DOHH2 (cell line): ENCODE results near the gene WNK1.

Experiments
- EZH2phosphoT487 ChIP-seq: fragments of 200-600 bp; sonication (generic); IDR thresholded peaks from 2 replicates; pipeline ENCODE4 v1.6.1; 2017; ENCODE audit warnings: borderline replicate concordance, mild to moderate bottlenecking, antibody characterized with exemption, low read length, moderate library complexity, mixed read lengths
- TF ChIP-seq, protein P1 (sequence below): fragments of 200-600 bp; sonication (generic); IDR thresholded peaks from one replicate; pipeline ENCODE4 v1.5.1; 2014; ENCODE audit warnings: antibody characterized with exemption, mild to moderate bottlenecking, low read depth, low read length; ENCODE audit not compliant: poor library complexity, severe bottlenecking

- TF ChIP-seq, protein P1, sequence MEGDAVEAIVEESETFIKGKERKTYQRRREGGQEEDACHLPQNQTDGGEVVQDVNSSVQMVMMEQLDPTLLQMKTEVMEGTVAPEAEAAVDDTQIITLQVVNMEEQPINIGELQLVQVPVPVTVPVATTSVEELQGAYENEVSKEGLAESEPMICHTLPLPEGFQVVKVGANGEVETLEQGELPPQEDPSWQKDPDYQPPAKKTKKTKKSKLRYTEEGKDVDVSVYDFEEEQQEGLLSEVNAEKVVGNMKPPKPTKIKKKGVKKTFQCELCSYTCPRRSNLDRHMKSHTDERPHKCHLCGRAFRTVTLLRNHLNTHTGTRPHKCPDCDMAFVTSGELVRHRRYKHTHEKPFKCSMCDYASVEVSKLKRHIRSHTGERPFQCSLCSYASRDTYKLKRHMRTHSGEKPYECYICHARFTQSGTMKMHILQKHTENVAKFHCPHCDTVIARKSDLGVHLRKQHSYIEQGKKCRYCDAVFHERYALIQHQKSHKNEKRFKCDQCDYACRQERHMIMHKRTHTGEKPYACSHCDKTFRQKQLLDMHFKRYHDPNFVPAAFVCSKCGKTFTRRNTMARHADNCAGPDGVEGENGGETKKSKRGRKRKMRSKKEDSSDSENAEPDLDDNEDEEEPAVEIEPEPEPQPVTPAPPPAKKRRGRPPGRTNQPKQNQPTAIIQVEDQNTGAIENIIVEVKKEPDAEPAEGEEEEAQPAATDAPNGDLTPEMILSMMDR, result no peak
- no peak for TF ChIP-seq EZH2phosphoT487
These were observed 110.0 kb downstream of the WNK1 start for GRCh38 chr12:862303-862911.
